Transverse colon (tissue), 4 donors: ENCODE data around the gene MAP3K21. TPM values are rescaled to one million over a fixed set of nuclear protein-coding genes. Genes with fewer than 3 reads are reported as not detected.

ENCODE experiments used
- DNase-seq: peaks from one replicate; pipeline ENCODE4 v3.0.0-alpha.2; 2019
- H3K27ac ChIP-seq, 4 donors: fragments of 200-600 bp; sonication (generic); 2 replicates each; pipeline ENCODE4 v1.5.1; 2016 to 2018; ENCODE audit warnings: inconsistent platforms in 4 of 4
- H3K27me3 ChIP-seq: fragments of 200-600 bp; sonication (generic); 2 replicates; pipeline ENCODE4 v1.5.1; 2017; ENCODE audit warnings: inconsistent platforms
- H3K36me3 ChIP-seq, 4 donors: fragments of 200-600 bp; sonication (generic); 2 replicates each; pipeline ENCODE4 v1.5.1; 2017 to 2019; ENCODE audit warnings: inconsistent platforms in 4 of 4
- H3K4me1 ChIP-seq, 4 donors: fragments of 200-600 bp; sonication (generic); 2 replicates each; pipeline ENCODE4 v1.5.1; 2017 to 2020; ENCODE audit warnings: inconsistent platforms in 4 of 4
- H3K4me3 ChIP-seq, 4 donors: fragments of 200-600 bp; sonication (generic); 1 replicate in 1 of 4; 2 replicates in 3 of 4; pipeline versions ENCODE4 v1.5.1 to v1.6.1; 2017 to 2019; ENCODE audit warnings: inconsistent platforms in 4 of 4
- H3K9me3 ChIP-seq, 2 donors: fragments of 200-600 bp; sonication (generic); 2 replicates each; pipeline ENCODE4 v1.5.1; 2017 to 2019; ENCODE audit warnings: inconsistent platforms in 2 of 2
- CTCF ChIP-seq, 5 experiments: fragments of 200-600 bp in 3 of 5; fragments of 450-650 bp in 2 of 5; sonication (generic) in 3 of 5; IDR thresholded peaks; 1 replicate in 2 of 5; 2 replicates in 3 of 5; pipeline ENCODE4 v1.5.1; 2016 to 2017; ENCODE audit warnings: antibody characterized with exemption in 5 of 5, inconsistent platforms in 3 of 5, mild to moderate bottlenecking in 2 of 5, moderate library complexity in 1 of 5
- EP300 ChIP-seq: sonication (generic); formaldehyde crosslinking; IDR thresholded peaks from one replicate; pipeline ENCODE4 v1.6.1; 2017; ENCODE audit warnings: antibody characterized with exemption, low read depth
- POLR2A ChIP-seq: fragments of 450-650 bp; IDR thresholded peaks from one replicate; pipeline ENCODE4 v1.6.1; 2016; ENCODE audit warnings: antibody characterized with exemption, mild to moderate bottlenecking, moderate library complexity
- POLR2AphosphoS5 ChIP-seq, 3 donors: sonication (generic); formaldehyde crosslinking; IDR thresholded peaks; one replicate each; pipeline ENCODE4 v1.6.1; 2016; ENCODE audit warnings: antibody characterized with exemption in 3 of 3
- WGBS, 2 donors: methylation state at CpG; one replicate each; pipeline ENCODE4 v1.1.5; 2018; ENCODE audit warnings: low coverage in 1 of 2; 5-methylcytosine and 5-hydroxymethylcytosine counted together
- in situ Hi-C, 4 donors: fragments of 200-750 bp; cut with MboI; loops; one replicate each; pipeline versions ENCODE4 v1.15.0 to v1.15.1; 2017; ENCODE audit warnings: low sequenced_read_pairs in 3 of 4, low pct_ligation_motif_present in 1 of 4, low pct_unique_long_range_greater_than_20kb in 1 of 4
- intact Hi-C: fragments of 100-400 bp; cut with DNase I; formaldehyde crosslinking; loops from one replicate; pipeline ENCODE4 v1.15.1; 2023; ENCODE audit warnings: low total_unique reads
- total RNA-seq, 4 donors: library from RNA; depleted of rRNA; stranded (reverse); fragments of >200 nt; gene quantifications; one replicate each; pipeline ENCODE4 v1.1.0, GENCODE V29; 2016

Gene MAP3K21
- total RNA-seq, 4 donors from 2014 or later: 18.7 to 69.3 (median 28.9) TPM

GRCh38 chr1:233379869-233380438 lies 52.4 kb downstream of the MAP3K21 start:
- WGBS, 2 donors: 76 to 92% methylated on average over 4 to 7 of the region's 7 CpGs
- no peaks in the 10 kb centered on the region for H3K27me3 ChIP-seq
- no peak for DNase-seq
- in situ Hi-C loops: loop anchor here in 1 of 4 donors (25.0 kb wide), 1 partner anchor 682 kb away; no protein-coding TSS in a partner anchor
- peaks cover 0 to 4% (median 0%) of the 10 kb centered on the region in 4 donors for H3K36me3 ChIP-seq
- H3K4me1 ChIP-seq: no peaks in the 10 kb centered on the region
- no peaks in the 10 kb centered on the region for H3K9me3 ChIP-seq
- TF ChIP-seq CTCF (IDR thresholded peaks at IDR 0.05) (no peak), POLR2A (no peak), EP300 (no peak)
- H3K4me3 ChIP-seq: no peak overlapping the region
- H3K27ac ChIP-seq: no peak overlapping the region
- intact Hi-C loops: loop anchor here (1.0 kb wide), 1 partner anchor 48 kb away; no protein-coding TSS in a partner anchor

- Histone ChIP-seq H3K4me3 (no peak overlapping the region), H3K27ac (no peak overlapping the region), H3K27me3 (no peaks in the 10 kb centered on the region), H3K4me1 (no peaks in the 10 kb centered on the region), H3K36me3 (peaks cover 0 to 4% (median 0%) of the 10 kb centered on the region in 4 donors), H3K9me3 (no peaks in the 10 kb centered on the region)
- in situ Hi-C loops: loop anchor here in 1 of 4 donors (25.0 kb wide), 1 partner anchor 680 kb away; no protein-coding TSS in a partner anchor
- TF ChIP-seq EP300 (no peak), POLR2A (no peak), CTCF (IDR thresholded peaks at IDR 0.05) (no peak), POLR2AphosphoS5 (IDR thresholded peaks at IDR 0.05) (no peak)
- 58 to 69% methylated on average over 2 of the region's 2 CpGs for WGBS, 2 donors
- intact Hi-C loops: no loop called here
- no peak for DNase-seq
Measured at GRCh38 chr1:233381806-233382205, 54.3 kb downstream of the MAP3K21 start.

GRCh38 chr1:233383984-233384383 lies 56.5 kb downstream of the MAP3K21 start:
- Histone ChIP-seq H3K36me3 (peaks cover 0 to 4% (median 0%) of the 10 kb centered on the region in 4 donors), H3K27me3 (no peaks in the 10 kb centered on the region), H3K4me1 (no peaks in the 10 kb centered on the region), H3K27ac (no peak overlapping the region), H3K4me3 (no peak overlapping the region), H3K9me3 (no peaks in the 10 kb centered on the region)
- WGBS, 2 donors: 82 to 85% methylated on average over 3 of the region's 3 CpGs
- intact Hi-C loops (no loop called here), in situ Hi-C loops (loop anchor here in 1 of 4 donors (25.0 kb wide), 1 partner anchor 678 kb away; no protein-coding TSS in a partner anchor)
- TF ChIP-seq POLR2A (no peak), POLR2AphosphoS5 (IDR thresholded peaks at IDR 0.05) (no peak), EP300 (no peak), CTCF (IDR thresholded peaks at IDR 0.05) (no peak)
- DNase-seq: no peak

- WGBS, 2 donors: 40 to 100% methylated on average over 2 of the region's 2 CpGs
- Histone ChIP-seq H3K27ac (no peak overlapping the region), H3K36me3 (peaks cover 0 to 4% (median 0%) of the 10 kb centered on the region in 4 donors), H3K9me3 (no peaks in the 10 kb centered on the region), H3K27me3 (no peaks in the 10 kb centered on the region), H3K4me1 (no peaks in the 10 kb centered on the region), H3K4me3 (no peak overlapping the region)
- no peak for DNase-seq
- intact Hi-C loops (no loop called here), in situ Hi-C loops (loop anchor here in 1 of 4 donors (25.0 kb wide), 1 partner anchor 676 kb away; no protein-coding TSS in a partner anchor)
- TF ChIP-seq POLR2A (no peak), POLR2AphosphoS5 (IDR thresholded peaks at IDR 0.05) (no peak), CTCF (IDR thresholded peaks at IDR 0.05) (no peak), EP300 (no peak)
Measured at GRCh38 chr1:233386336-233386735, 58.8 kb downstream of the MAP3K21 start.
